ENCODE results near the gene DIABLO. TPM values are rescaled to one million over a fixed set of nuclear protein-coding genes. Genes with fewer than 3 reads are reported as not detected.

The DIABLO gene
- total RNA-seq = 60.7 and 63.3 TPM in 2 replicates

DNA sequence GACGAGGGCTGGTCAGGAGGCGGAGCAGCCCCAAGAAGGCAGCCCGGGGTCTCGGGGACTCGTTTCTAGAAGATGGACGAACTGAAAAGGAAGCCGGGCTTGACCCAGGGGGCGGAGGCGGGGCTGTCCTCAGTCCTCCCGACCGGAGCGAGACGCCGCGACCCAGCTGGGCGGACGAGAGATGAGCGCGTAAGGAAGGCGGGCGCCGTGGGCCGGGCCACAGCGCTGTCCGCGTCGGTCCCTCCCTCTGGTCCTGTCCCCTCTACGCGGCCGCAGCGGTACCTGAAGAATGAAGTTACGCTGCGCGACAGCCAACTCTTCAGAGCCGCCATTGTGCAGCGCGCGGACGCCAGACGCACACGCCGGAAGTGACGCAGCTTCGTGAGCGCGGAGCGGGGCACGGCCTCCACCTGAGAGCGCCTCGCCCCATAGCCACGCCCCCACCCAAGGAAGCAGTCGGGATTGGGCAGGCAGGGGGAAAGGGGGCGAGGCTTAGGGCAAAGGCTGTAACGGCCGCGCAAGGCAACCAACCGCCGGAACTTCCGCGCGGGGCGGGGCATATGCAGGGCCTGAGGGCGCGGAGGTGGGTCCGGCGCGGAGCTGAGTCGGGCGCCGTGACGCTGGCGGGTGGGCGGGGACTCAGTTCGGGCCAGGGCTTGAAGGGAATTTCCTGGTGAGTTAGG is at the start of gene DIABLO:
TSS of gene DIABLO (minus strand) at position 370 of the 683 bp plus-strand sequence. CDS start at position 332, 38 bp downstream.

DNA sequence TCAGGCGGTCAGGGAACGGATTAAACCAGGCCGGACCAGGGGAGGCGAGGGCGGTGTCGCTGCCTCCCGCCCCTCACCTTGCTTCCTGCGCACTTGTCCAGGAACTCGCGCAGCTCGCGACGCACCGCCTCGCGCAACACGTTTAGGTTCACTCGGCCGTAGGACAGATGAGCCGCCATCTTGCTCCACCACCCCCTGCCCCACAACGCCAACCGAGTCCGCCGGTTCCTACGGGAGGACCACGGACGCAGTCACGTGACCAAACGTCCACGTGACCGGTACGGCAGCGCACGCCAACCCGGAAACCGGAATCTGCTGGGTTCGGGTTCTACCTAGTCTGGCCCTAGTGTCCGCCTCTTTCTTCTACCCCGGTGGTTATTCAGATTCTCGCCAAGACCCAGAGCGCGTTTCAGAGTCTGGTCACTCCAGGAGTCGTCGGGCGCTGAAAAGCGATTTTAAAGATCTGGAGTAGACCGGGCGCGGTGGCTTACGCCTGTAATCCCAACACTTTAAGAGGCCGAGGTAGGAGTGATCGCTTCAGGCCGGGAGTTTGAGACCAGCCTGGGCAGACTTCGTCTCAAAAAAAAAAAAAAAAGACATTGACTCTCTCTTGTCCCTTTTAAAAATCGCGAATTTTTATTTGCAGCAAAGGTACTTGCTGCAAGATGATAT is 40.5 kb upstream of the DIABLO start, which contains the start of gene VPS33A:
TSS of gene VPS33A (minus strand) at position 265 of the 672 bp plus-strand sequence. CDS start at position 179, 86 bp downstream.

DNA sequence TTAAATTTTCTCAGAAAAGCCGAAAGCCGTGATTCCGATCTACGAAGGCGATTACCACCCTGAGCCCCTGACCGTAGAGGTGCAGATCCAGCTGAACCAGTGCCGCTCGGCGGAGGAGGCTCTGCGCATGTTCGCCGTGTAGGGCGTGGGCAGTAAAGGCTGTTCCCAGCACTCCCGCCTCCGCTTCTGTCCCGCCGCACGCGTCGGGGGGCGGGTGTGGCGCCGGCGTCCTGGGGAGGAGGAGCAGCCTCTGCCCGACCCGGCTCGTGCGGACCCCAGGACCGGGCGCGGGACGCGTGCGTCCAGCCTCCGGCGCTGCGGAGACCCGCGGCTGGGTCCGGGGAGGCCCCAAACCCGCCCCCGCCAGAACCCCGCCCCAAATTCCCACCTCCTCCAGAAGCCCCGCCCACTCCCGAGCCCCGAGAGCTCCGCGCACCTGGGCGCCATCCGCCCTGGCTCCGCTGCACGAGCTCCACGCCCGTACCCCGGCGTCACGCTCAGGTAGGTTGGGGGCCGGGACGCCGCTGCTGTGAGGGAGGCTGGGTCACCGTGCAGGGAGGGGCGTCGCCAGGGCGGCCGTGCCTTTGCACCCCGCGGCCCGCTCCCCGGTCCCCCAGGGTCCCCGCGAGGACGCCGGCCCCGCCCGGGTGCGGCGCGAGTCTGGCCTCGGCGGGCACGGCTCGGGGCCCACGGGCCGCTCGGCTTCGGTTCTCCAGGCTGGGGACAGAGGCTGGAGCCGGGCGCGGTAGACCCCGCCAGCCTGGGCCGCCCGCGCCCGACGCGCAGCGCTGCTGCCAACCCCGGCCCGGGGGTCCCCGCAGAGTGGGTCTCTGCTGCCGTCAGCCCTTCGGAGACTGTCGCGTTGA is 22.3 kb downstream of the DIABLO start, which contains the start of gene B3GNT4:
TSS of gene B3GNT4 (plus strand) at position 409 of the 866 bp plus-strand sequence. CDS start 910 bp downstream, outside the sequence.

DNA sequence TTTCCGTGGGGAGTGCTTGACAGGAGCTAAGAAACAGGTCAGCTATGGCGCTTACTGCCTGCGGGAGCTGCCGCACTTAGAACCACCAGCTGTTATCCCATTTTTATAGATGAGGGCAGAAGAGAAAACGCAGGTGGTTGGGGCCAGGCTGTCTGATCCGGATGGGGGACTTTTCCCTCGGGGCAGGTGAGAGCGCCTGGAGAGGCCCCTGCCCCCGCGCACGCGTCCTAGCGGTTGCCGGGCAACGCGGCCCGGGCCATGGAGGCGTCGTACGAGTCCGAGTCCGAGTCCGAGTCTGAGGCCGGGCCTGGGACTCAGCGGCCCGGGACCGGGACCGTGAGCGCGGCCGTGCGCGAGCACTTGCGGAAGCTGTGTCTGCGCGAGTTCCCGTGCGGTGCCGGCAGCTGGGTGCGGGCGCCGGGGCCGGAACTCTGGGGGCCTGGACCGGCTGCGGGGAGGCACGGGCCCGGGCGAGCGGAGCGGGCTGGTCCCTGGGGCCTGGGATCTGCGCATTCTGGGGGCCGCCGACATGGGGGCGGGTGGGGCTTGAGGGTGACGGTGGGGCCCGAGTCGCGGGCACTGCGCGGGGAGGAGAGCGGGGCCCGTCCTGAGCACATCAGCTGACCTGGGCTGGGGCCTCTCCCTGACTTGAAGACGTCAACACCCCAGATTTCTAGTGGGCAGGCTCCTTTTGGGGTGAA is 42.8 kb downstream of the DIABLO start, which contains the start of gene LRRC43:
TSS of gene LRRC43 (plus strand) at position 237 of the 701 bp plus-strand sequence. CDS start at position 259, 22 bp downstream.

DNA sequence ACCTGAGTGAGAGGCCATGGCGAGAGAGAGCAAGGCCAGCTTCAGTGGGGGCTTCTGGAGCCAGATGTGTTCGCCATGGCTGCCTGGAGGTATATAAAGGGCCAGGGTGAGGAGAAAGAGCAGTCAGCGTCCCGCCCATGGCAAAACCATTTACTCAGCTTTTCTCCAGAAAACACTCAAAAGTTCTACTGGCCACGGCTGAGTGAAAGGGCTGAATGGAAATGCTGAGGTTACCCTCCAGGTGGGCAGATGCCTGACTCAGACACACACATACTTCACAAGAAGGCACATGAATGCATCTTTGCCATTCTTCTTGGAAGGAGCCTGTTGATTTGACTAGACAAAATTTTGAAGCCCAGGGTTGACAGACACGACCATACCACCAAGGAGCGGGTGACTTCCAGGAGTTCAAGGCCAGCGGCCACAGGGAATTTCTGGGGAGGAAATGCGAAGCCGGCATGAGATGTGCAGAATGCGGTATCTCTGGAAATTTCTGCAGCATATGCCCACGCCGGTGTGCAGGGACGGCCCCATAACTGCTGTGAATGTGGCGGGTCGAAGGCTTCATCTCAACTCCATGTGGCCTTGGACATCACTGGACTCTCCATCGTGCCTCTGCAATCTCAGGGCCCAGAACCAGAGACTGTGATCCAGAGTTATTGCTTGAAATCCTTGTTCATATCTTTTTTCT is 51.6 kb downstream of the DIABLO start, which contains the start of gene IL31:
TSS of gene IL31 (minus strand) at position 67 of the 691 bp plus-strand sequence. CDS start at position 18, 49 bp downstream.

Other genes starting within 250 kb of the DIABLO start
- gene BCL7A, start 204.2 kb downstream of the DIABLO start, total RNA-seq = 6.2 and 6.3 TPM in 2 replicates
- 16.3 and 17.4 TPM in 2 replicates for gene MLXIP, start 147.3 kb downstream of the DIABLO start, total RNA-seq
- not detected in 2 replicates for gene IL31, start 51.8 kb downstream of the DIABLO start, total RNA-seq
- 0.93 and 2.6 TPM in 2 replicates for gene LRRC43, start 42.9 kb downstream of the DIABLO start, total RNA-seq
- not detected in 2 replicates for gene B3GNT4, start 22.3 kb downstream of the DIABLO start, total RNA-seq
- 19.3 and 23.8 TPM in 2 replicates for gene VPS33A, start 40.4 kb upstream of the DIABLO start, total RNA-seq
- 45.0 and 45.2 TPM in 2 replicates for gene CLIP1, start 196.6 kb upstream of the DIABLO start, total RNA-seq

All from mammary microvascular endothelial cell (primary cell).